GM18517 (cell line): ENCODE data around the gene VSIG10L.

Source experiments
- ATAC-seq: cut with Tn5 transposase; IDR thresholded peaks from one replicate; pipeline ENCODE4 v1.9.1; 2021; ENCODE audit warnings: mild to moderate bottlenecking, moderate library complexity; ENCODE audit not compliant: unreplicated experiment

VSIG10L gene

GRCh38 chr19:51339313-51339686 is 2.6 kb downstream of the VSIG10L start:
- peak; percentile 12 for ATAC-seq

DNA sequence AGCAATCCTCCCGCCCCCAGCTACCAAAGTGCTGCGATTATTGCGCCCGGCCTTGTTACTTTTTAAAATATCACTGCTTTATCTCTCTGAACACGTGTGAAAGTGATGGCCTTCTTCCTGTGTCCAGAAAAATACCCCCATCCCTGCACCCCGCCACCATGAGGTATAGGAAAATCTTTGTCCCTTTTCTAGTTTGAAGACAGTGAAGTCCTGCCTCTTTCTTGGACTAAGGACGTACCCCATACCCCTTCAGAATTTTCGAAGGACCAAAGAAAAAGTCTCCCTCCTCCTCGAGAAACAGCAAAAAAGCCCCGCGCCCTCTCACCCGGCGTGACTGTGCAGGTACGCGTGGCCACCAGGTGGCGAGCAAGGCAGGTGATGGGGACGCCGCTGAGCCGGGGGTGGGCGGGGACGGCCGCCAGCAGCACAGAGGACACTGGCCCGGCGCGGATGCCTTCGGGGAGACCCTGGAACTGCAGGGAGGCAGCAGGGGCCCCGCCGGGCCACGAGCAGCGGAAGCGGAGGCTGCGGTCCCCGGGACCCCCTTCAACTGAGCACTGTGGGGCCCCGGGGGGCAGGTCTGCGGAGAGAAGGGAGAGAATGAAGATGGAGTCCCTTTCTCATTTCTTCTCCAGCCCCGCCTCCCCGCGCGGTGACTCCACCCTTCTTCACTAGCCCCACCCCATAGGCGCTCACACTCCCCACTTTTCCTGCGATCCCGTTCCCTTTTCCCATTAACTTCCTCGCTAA is 3.2 kb downstream of the VSIG10L start:
- ATAC-seq, result peak; percentile 51

GRCh38 chr19:51337861-51338562 is 3.9 kb downstream of the VSIG10L start:
- no peak for ATAC-seq

DNA sequence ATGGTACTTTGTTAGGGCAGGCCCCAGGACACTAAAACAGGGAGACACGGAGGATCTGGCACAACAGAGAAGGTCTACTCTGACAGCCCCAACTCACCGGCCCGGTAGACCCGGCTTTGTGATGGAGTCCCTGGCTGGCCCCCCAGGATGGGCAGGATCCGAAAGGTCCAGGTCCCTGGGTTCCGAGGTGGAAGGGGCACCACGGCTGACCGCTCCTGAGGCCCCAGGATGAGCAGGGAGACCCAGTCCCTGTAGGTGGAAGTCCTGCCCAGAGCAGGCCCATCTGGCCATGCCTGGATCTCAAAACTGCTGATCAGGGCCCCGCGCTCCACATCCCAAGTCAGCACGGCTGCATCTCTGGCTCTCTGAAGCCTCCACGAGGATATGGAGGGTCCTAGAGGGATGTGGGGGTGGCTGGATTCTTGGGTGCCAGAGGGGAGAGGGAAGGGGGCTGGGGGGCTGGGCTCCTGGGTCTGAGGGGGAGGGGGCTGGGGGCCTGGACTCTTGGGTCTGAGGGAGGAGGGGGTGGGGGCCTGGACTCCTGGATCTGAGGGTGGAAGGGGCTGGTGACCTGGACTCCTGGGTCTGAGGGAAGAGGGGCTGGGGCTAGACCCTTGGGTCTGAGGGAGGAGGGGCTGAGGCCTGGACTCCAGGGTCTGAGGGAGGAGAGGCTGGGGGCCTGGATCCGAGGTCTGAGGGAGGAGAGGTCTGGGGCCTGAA is 4.6 kb downstream of the VSIG10L start:
- ATAC-seq, result no peak

GRCh38 chr19:51333836-51334460 is 8.0 kb downstream of the VSIG10L start:
- no peak for ATAC-seq

GRCh38 chr19:51331716-51332115 is 10.2 kb downstream of the VSIG10L start:
- ATAC-seq, result no peak

- no peak for ATAC-seq
Observed at GRCh38 chr19:51331193-51331592, 10.7 kb downstream of the VSIG10L start.

- ATAC-seq, result no peak
Observed at GRCh38 chr19:51330366-51330765, 11.6 kb downstream of the VSIG10L start.

- no peak for ATAC-seq
Observed at GRCh38 chr19:51329411-51329810, 12.5 kb downstream of the VSIG10L start.

DNA sequence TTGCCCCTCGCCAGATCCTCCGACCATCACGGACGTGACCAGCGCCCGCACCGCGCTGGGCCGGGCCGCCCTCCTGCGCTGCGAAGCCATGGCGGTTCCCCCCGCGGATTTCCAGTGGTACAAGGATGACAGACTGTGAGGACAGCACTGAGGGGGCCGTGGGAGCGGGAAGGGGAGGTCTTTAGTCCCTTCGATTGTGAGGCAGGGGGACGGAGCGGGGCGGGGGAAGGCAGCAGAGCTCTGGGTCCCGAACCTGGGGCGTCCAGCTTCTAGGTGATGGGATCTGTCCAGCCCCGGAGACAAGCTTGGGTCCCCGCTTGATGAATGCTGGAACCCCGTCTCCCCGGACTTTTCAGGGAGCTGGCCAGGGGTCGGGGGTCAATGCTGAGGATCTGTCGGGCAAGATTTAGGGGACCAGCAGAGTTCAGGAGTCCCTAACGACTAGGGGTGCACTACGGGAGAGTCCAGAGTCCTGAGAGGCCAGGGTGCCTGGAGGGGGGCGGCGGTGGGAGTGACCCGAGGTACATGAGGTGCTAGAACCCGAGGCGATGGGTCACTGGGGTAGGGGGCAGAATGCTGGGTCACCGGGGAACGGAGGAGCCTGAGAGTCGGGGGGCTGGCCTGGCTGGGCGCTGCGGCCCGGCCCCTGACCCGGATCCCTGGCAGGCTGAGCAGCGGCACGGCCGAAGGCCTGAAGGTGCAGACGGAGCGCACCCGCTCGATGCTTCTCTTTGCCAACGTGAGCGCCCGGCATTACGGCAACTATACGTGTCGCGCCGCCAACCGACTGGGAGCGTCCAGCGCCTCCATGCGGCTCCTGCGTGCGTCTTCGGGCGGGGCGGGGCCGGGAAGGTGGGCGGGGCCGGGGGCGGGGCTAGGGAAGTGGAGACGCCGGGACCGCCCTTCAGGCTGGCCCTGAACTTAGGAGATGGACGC is 14.6 kb downstream of the VSIG10L start:
- no peak for ATAC-seq

GRCh38 chr19:51326216-51327065 is 15.5 kb downstream of the VSIG10L start:
- no peak for ATAC-seq

DNA sequence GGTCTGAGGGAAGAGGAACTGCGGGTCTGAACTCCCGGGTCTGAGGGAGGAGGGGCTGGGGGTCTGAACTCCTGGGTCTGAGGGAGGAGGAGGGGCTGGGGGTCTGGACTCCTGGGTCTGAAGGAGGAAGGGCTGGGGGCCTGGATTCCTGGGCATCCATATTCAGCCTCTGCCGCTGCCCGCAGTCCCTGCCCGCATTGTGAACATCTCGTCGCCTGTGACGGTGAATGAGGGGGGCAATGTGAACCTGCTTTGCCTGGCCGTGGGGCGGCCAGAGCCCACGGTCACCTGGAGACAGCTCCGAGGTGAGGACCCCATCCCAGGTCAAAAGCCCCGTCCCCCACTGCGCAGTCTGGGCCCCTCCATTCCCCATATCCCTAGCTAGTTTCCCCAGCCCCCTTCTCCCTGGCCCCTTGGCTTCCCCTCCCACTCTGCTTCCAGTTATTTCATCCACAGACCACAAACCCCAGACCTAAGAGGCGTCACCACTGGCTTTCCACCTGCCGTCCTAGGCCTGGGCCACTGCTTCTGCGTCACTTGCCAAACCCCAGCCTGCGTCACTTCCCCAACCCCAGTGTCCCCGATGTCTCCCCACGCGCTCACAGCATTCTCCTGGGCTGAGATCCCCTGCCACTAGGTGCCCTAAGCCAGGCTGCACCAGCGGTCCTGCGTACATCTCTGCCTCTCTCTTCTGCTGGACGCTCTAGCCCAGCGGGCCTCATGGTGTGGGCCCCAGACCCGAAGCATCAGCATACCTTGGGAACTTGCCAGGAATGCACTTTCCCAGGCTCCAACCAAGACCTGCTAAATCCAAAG is 16.6 kb downstream of the VSIG10L start:
- ATAC-seq, result no peak

- ATAC-seq, result no peak
Observed at GRCh38 chr19:51324167-51324481, 17.8 kb downstream of the VSIG10L start.

DNA sequence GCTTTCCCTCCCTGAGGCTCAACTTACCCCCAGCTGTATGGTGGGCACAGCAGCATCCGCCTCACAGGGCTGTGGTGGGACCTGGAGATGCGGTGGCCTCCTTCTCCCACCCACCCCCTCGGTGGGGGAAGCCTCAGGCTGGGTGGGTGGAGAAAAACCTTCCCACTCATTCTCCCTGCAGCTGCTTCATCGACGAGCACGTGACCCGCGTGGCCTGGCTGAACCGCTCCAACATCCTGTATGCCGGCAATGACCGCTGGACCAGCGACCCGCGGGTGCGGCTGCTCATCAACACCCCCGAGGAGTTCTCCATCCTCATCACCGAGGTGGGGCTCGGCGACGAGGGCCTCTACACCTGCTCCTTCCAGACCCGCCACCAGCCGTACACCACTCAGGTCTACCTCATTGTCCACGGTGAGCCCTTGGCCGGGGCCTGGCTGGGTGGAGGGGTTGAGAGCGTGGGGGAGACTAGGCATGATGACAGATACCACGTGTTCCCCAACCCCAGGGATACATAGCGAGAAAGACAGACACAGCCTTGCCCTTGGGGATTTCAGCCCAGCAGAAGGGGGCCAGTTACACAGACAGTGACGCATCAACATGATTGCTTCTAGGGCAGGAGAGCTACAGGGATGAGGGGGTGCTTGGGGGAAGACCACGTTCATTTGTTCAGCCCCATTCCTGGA is 18.3 kb downstream of the VSIG10L start:
- ATAC-seq, result no peak

DNA sequence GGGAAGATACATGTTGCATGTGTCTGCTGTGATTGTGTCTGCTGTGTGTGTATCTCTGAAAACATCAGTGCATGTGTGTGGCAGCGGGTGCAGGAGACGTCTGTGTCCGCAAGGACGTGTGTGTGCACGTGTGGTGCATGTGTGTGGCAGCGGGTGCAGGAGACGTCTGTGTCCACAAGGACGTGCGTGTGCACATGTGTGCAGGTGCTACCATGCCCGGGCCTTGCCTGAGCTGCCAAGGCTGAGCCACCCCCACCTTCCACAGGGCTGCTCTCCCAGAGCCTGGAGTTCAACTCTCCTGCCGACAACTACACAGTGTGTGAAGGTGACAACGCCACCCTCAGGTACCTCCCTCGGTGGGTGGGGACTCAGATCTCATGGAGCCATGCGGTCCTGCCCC is 20.1 kb downstream of the VSIG10L start:
- ATAC-seq, result no peak

- ATAC-seq, result no peak
Observed at GRCh38 chr19:51320280-51320657, 21.7 kb downstream of the VSIG10L start.

- ATAC-seq, result no peak
Observed at GRCh38 chr19:51319649-51320279, 22.2 kb downstream of the VSIG10L start.
